NCI-H1694 treated with DMSO at 0.1 percent for 48 hours (cell line): ENCODE results near the gene RORB.

Source experiments
- DNase-seq: peaks from one replicate; lab custom pipeline; 2025; lab: John Stamatoyannopoulos, UW

Gene RORB

GRCh38 chr9:74598874-74599273 is 101.7 kb downstream of the RORB start:
- DNase-seq = no peak

DNA sequence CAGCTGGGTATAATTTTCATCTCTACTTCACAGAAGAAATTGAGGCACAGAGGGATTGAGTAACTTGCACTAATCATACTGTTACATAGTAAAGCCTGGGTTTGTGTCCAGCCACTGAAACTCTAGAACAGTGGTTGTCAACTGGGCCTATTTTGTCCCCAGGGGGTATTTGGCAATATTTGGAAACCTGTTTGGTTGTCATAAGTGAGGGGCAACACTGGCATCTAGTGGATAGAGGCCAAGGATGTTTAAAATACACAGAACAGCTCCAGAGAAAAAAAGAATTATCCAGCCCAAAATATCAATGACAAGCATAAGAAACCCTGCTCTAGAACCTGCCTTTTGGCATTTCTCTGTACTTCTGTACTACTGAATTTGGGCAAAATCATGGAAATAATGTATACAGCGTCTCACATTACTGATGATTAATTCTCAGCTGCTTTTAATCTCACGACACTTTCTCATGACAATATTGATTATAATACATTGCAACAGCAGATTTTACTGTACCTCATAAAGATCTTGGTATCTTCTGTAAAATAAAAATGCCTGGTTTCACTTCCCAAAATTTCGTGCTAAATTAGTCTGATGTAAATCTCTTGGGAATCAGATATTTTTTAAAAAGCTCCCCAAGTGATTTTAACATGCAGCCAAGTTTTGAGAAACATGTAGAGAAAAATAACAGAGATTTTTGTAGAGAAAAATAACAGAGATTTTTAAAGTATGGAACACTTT is 112.7 kb downstream of the RORB start:
- no peak for DNase-seq

DNA sequence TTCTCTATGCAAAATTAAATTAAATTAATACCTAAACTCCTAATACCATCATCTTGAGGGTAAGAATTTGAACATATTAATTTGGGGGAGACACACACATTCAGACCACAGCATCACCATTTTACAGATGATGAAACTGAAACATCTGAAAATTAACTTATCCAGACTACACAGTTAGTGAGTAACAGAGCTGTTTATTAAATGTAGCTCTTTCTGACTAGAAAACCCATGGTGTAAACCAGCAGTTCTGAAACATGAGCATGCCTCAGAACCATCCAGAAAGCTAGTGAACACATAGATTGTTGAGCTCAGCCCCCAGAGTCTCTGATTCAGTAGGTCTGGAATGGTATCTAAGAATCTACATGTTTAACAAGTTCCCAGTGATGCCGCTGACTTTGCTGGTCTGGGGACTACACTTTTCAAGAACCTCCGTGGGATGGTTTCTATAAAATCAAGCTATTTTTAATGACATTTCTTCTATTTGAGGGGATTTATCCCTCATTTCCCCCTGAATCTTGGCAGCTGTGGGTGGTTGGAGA is 113.5 kb downstream of the RORB start:
- no peak for DNase-seq

DNA sequence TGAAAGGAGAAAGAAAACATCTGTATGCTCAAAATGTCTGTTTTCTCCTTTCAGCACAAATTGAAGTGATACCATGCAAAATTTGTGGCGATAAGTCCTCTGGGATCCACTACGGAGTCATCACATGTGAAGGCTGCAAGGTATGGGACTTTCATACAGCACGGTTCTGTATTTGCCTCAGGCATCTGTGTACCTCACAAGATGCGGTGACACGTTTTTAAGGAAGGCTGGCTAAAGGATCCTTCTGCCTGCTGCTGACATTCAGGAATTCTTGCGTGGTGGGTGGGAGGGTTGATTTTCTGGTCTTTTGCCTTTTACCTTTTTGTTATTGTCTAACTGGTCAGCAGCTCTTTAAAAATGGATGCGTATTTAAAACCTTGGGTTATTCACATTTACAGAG is 133.1 kb downstream of the RORB start:
- DNase-seq = no peak

GRCh38 chr9:74639112-74639511 is 142.0 kb downstream of the RORB start:
- DNase-seq = no peak

- no peak for DNase-seq
These were observed 145.2 kb downstream of the RORB start for GRCh38 chr9:74642376-74642775.

- no peak for DNase-seq
These were observed 146.3 kb downstream of the RORB start for GRCh38 chr9:74643303-74643923.

DNA sequence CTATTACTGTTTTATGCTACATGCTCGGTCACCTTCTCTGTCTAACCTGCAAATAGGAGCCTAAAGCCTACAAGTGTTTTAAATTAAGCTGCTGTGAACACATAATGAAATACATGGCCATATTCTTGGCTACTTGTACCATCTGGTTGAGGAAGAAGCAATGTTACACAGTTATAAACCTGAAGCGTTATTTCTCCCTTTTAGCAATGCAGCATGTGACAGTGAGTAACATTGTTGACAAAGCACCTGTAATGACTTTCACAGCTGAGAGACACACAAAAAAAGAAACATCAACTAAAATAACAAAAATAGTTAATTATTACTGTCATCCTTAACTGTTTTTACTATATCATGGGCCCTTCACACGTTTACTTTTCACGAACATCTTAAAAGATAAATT is 146.9 kb downstream of the RORB start:
- DNase-seq = no peak

DNA sequence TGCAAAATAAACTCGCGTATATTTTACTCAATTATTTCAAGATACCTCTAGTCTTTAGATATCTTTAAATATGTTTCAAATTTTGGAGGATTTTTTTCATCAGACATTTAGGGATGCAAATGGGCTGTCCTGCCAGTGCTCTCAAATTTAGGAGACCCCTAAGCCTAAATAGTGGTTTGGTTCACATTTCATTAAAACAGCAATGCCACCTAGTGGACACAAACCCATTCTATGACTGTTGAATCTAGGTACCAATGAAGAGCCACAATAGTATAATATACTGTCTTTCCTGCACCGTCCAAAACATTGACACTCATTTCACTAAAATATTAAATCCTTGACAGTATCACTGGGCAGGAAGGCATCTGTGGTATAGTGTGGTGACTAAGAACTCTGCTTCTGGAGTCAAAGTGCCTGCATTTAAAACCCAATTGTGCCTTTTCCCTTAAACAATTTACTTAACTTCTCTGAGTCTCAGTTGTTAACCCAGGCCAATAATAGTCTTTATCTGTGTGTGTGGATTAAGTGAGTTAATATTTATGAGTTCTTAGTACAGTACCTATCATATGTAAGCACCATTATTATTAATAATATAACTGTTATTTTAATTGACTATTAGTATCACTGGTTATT is 148.0 kb downstream of the RORB start:
- no peak for DNase-seq

- DNase-seq = no peak
These were observed 156.4 kb downstream of the RORB start for GRCh38 chr9:74653410-74654080.

DNA sequence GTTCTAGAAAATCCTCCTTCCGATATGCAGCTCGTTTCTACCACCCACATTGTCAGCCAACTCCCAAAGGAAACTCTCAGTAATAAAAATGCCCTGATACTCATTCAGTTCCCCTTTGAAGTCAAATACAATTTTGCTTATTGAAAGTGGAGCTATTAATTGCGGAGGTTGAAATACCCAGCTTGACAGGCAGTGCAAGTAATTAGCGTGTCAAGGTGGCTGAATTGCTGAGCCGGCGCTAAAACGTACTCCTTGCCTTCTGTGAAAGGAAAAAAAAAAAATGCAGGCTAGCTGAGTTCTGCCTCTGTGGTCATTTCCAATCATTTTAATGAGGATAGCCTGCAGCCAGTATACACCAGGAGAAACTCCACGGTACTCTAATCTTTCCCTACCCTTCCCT is 165.5 kb downstream of the RORB start:
- DNase-seq = no peak

DNA sequence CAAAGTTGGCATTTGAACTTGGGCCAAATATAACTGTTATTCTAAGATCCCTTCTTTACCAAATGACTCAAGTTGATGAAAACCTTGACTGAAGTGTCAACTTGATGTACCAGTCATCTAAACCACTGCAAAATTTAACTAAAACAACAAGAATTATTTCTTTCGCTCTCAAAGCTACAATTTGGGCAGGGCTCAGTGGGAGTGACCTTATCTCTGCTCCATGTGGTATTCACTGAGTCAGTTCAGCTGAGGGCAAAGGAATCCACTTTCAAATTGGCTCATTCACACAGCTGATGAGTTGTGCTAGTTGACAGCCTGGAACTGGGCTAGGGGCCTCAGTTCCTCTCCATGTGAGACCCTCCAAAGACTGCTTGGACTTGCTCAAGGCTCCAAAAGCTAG is 166.3 kb downstream of the RORB start:
- no peak for DNase-seq

DNA sequence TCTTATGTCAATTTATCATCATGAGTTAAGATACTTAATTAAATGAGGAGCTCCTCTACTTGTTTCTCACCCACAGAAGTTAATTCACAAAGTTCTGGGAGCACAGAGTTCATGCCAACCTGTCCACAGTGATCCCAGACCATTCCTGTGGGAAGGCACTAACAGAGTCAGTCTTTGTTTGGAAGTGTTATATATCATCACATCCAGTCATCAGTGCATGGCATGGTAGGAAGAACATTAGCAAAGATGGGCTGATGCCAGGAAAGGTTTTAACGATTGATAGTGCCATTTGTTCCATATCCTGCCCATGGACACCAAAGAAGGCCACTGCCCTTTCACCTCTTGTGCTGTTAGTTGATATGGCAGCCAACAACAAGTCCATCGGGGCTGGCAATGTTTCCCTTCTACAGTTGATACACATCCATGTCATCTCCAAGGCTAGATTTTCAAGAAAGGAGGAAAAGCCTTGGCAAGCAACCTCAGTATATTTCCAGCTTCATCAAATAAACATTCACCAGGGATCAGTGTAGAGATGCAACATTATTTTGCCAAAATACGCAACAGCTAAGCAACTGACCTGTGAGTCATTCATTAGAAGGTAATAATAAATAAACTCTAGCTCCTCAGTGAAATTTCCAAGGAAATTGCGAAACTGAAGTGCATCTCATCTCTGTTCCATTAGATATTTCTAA is 169.6 kb downstream of the RORB start:
- DNase-seq = no peak

DNA sequence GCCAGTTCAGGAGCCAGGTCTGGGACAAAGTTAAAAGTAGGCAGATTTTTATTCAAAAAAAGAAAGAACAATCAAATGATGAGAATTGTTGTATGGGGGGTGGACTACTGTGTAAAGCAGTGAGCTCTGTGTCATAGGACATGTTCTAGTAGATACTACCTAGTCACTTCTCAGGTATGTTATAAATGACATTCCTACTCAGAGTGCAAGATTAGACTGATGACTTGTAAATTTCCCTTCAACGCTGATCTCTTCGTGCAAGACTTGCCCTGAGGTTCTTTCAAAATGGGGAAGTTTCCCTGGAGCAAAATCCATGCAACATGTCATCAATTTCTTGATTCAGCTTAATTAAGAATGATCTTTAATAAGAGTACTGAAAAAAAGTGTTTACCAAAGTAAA is 175.1 kb downstream of the RORB start:
- DNase-seq = no peak

DNA sequence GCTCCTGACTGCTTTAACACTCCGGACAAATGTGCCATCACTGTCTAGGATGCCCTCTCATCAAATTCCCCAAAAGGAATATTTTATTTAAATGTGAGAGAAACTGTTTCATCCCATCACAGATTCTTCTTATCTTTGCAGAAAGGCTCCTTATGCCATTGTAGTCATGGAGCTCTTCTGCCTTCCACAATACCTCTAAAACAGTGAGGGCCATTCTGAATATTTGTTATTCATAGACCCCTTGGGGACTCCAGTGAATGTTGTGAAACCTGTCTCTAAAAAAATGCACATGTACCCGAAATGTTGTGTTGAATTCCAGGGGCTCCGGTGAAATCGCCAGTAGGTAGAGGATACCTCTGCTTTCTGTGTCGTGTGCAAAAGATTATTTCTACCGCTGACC is 176.9 kb downstream of the RORB start:
- no peak for DNase-seq

DNA sequence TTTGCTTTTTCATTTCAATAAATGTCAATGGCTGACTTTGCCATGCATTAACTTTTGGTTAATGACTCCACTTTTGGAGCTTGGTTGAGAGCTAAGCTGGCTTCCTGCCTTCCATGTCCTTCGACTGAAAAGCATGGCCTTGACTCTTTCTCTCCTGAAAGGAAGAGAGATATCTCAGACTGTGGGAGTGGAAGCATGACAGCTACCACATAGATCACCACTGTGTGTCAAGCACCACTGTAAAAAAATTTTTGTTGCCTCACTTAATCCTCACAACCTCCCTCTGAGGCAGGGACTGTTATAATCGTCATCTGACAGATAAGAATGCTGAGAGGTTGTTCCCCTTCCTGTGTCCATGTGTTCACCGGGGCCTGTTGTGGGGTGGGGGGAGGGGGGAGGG is 184.8 kb downstream of the RORB start:
- no peak for DNase-seq

GRCh38 chr9:74683322-74683721 is 186.2 kb downstream of the RORB start:
- no peak for DNase-seq

GRCh38 chr9:74691058-74691457 is 193.9 kb downstream of the RORB start:
- no peak for DNase-seq

DNA sequence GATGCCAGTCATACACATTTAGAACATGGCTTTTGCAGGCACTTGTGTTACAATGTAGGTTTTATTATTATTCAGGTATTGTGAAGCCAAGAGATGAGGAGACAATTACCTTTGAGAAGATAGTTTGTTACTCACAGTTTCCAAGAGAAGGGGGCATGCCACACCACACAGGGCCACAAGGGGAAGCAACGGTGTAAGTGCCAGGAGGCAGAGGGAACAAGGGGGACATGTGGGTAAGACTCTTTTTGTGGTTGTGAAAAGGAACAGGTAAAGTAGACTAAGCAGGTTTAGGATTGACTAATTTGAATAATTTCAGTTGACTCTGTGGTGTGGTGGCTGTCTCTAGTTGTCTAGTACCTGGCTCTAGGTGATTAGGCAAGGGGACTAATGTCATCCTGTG is 199.4 kb downstream of the RORB start:
- no peak for DNase-seq

DNA sequence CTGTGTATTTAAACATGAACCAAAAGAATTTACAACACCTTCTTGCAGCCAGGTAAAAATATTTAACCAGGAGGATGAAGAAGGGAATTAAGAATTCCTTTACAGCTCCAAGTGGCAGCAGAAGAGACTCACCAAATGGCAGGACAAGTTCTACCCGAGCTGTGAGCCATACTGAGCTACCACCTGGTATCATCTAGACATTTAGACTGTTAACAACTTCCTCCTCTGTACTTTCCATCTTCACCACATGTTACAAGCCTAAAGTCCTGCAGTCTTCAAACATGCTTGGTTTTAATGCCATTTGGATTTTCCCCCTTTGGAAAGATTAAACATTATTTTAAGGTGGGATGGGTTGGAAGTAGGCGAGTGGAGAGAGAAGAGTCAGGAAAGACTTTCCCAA is 200.4 kb downstream of the RORB start:
- DNase-seq = no peak

DNA sequence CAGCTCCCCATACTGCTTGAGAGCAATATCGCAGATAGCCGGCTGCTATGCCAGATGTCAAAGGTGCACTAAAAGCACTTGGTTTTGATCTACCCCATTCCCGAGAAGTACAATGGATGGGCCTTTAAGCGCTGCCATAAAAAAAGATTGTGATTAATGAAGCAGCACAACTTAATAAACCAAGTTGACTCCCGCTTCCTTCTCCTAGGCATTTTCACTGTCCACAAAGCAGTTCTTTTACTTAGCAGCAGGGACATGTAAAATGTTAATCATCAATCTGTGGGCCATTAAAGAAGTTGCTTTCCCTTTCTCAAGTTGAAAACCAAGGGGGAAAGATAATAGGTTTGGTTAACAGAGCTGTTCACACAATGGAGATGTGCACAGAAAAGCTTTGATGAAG is 214.2 kb downstream of the RORB start:
- DNase-seq = no peak

GRCh38 chr9:74718709-74719108 is 221.6 kb downstream of the RORB start:
- no peak for DNase-seq
